ENCODE measurements around the gene C1D. TPM values are rescaled to one million over a fixed set of nuclear protein-coding genes. Genes with fewer than 3 reads are reported as not detected.

C1D gene
- 13.8 and 13.9 TPM in 2 replicates for total RNA-seq (2014; rRNA removed; shearing (Covaris generic))

- DNase-seq (ENCODE audit: low spot score), result peak; percentile 91
Measured at GRCh38 chr2:68062680-68063387, at the start of gene C1D. Gene C1D (minus strand): TSS chr2:68063004. CDS start chr2:68047310, 15,694 bp downstream.

- DNase-seq (ENCODE audit: low spot score), result no peak
Measured at GRCh38 chr2:68110102-68110501, 47.3 kb upstream of the C1D start.

- DNase-seq (ENCODE audit: low spot score), result no peak
Measured at GRCh38 chr2:68108120-68108519, 45.3 kb upstream of the C1D start.

GRCh38 chr2:68107475-68107874 is 44.7 kb upstream of the C1D start:
- no peak for DNase-seq (ENCODE audit: low spot score)

GRCh38 chr2:68104111-68104835 is 41.5 kb upstream of the C1D start:
- DNase-seq (ENCODE audit: low spot score), result no peak

- DNase-seq (ENCODE audit: low spot score), result no peak
Measured at GRCh38 chr2:68103709-68104055, 40.9 kb upstream of the C1D start.

- no peak for DNase-seq (ENCODE audit: low spot score)
Measured at GRCh38 chr2:68103030-68103708, 40.4 kb upstream of the C1D start.

GRCh38 chr2:68100189-68100588 is 37.4 kb upstream of the C1D start:
- DNase-seq (ENCODE audit: low spot score), result no peak

- DNase-seq (ENCODE audit: low spot score), result no peak
Measured at GRCh38 chr2:68099260-68099659, 36.5 kb upstream of the C1D start.

- DNase-seq (ENCODE audit: low spot score), result no peak
Measured at GRCh38 chr2:68098291-68098797, 35.5 kb upstream of the C1D start.

- no peak for DNase-seq (ENCODE audit: low spot score)
Measured at GRCh38 chr2:68094111-68094510, 31.3 kb upstream of the C1D start.

GRCh38 chr2:68093634-68094033 is 30.8 kb upstream of the C1D start:
- no peak for DNase-seq (ENCODE audit: low spot score)

- no peak for DNase-seq (ENCODE audit: low spot score)
Measured at GRCh38 chr2:68091439-68092034, 28.7 kb upstream of the C1D start.

GRCh38 chr2:68089961-68090360 is 27.2 kb upstream of the C1D start:
- no peak for DNase-seq (ENCODE audit: low spot score)

GRCh38 chr2:68088940-68089339 is 26.1 kb upstream of the C1D start:
- no peak for DNase-seq (ENCODE audit: low spot score)

GRCh38 chr2:68086166-68086565 is 23.4 kb upstream of the C1D start:
- DNase-seq (ENCODE audit: low spot score), result no peak

GRCh38 chr2:68083346-68083745 is 20.5 kb upstream of the C1D start:
- DNase-seq (ENCODE audit: low spot score), result no peak

- DNase-seq (ENCODE audit: low spot score), result no peak
Measured at GRCh38 chr2:68074050-68074449, 11.2 kb upstream of the C1D start.

GRCh38 chr2:68063797-68064646 is 1.2 kb upstream of the C1D start:
- peak; percentile 10 for DNase-seq (ENCODE audit: low spot score)

- DNase-seq (ENCODE audit: low spot score), result no peak
Measured at GRCh38 chr2:68060652-68061051, 2.2 kb downstream of the C1D start.
